Caki2 (cell line): ENCODE data around the gene FEN1. TPM values are rescaled to one million over a fixed set of nuclear protein-coding genes. Genes with fewer than 3 reads are reported as not detected.

Experiments
- DNase-seq: peaks from one replicate; pipeline ENCODE4 v3.0.0-alpha.2; 2015; ENCODE audit warnings: low read depth
- in situ Hi-C: cut with HindIII; loops from 2 replicates; pipeline ENCODE4 v1.10.0; 2016; ENCODE audit warnings: low sequenced_read_pairs, low pct_unique_long_range_greater_than_20kb, mixed read lengths
- total RNA-seq: library from RNA; depleted of rRNA; stranded (reverse); fragments of >200 nt; shearing (Covaris generic); gene quantifications from 2 replicates; pipeline ENCODE4 v1.2.3, GENCODE V29; 2014; ENCODE audit warnings: low replicate concordance

FEN1 gene
- total RNA-seq, 1 experiment from 2014 or later = 61.0 TPM

GRCh38 chr11:61830237-61831105 is 37.8 kb downstream of the FEN1 start:
- no peak for DNase-seq
- in situ Hi-C loops = no loop called here

GRCh38 chr11:61832207-61832606 is 39.5 kb downstream of the FEN1 start:
- no peak for DNase-seq
- in situ Hi-C loops = no loop called here

GRCh38 chr11:61832754-61833153 is 40.0 kb downstream of the FEN1 start:
- in situ Hi-C loops = no loop called here
- no peak for DNase-seq

- in situ Hi-C loops = no loop called here
- DNase-seq = no peak
Observed at GRCh38 chr11:61833471-61833870, 40.8 kb downstream of the FEN1 start.

- DNase-seq = no peak
- in situ Hi-C loops = no loop called here
Observed at GRCh38 chr11:61833926-61834277, 41.2 kb downstream of the FEN1 start.

GRCh38 chr11:61834278-61835048 is 41.8 kb downstream of the FEN1 start:
- DNase-seq = no peak
- in situ Hi-C loops = no loop called here

GRCh38 chr11:61836193-61836592 is 43.5 kb downstream of the FEN1 start:
- no peak for DNase-seq
- in situ Hi-C loops = no loop called here

GRCh38 chr11:61837411-61838005 is 44.8 kb downstream of the FEN1 start:
- in situ Hi-C loops = no loop called here
- DNase-seq = no peak

- in situ Hi-C loops = no loop called here
- DNase-seq = no peak
Observed at GRCh38 chr11:61838501-61838900, 45.8 kb downstream of the FEN1 start.

- in situ Hi-C loops = no loop called here
Observed at GRCh38 chr11:61838921-61839320, 46.2 kb downstream of the FEN1 start.

GRCh38 chr11:61839742-61840141 is 47.0 kb downstream of the FEN1 start:
- in situ Hi-C loops = no loop called here
- no peak for DNase-seq

More at GRCh38 chr11:61838921-61839320, 46.2 kb downstream of the FEN1 start:
- no peak for DNase-seq

- in situ Hi-C loops = no loop called here
- no peak for DNase-seq
Observed at GRCh38 chr11:61840371-61840770, 47.7 kb downstream of the FEN1 start.

GRCh38 chr11:61841636-61842527 is 49.2 kb downstream of the FEN1 start:
- in situ Hi-C loops = no loop called here
- DNase-seq = no peak

GRCh38 chr11:61842528-61842820 is 49.8 kb downstream of the FEN1 start:
- in situ Hi-C loops = no loop called here
- no peak for DNase-seq

GRCh38 chr11:61844909-61845565 is 52.3 kb downstream of the FEN1 start:
- in situ Hi-C loops = no loop called here
- DNase-seq = no peak

- DNase-seq = no peak
- in situ Hi-C loops = no loop called here
Observed at GRCh38 chr11:61846362-61847020, 53.8 kb downstream of the FEN1 start.
